Measurements from ENCODE around the gene DAB2. TPM values are rescaled to one million over a fixed set of nuclear protein-coding genes. Genes with fewer than 3 reads are reported as not detected.

The DAB2 gene
- total and polyA plus RNA-seq, 5 donors, result 6.5 to 27.8 (median 24.3) TPM

DNA sequence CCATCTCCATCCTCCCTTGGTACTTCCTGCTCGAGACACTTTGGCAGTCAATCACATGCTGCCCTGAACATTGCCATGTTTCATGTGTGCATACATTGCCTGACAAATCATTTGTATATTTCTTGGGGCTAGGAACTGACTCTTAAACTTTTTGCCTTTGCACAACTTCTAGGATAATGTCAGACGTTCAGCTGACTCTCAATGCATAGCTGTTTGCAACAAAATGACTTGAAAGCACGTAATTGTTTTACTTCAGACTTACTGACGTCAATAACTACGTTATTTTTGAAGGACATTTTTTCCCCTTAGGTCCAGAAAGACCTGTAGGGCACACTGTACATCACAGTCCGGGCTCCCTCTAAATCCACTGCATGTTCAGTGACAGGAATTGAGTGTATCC, 37.4 kb upstream of the DAB2 start:
- no peaks in the 10 kb centered on the region for H3K27me3 ChIP-seq (ENCODE audit: control insufficient read depth, insufficient read depth)
- peaks cover 4% of the 10 kb centered on the region for H3K9me3 ChIP-seq (ENCODE audit: control insufficient read depth, low read length)
- intact Hi-C loops (cut with DNase I), result no loop called here
- ATAC-seq, result no peak
- no peak overlapping the region for H3K27ac ChIP-seq (ENCODE audit: low read length)
- DNase-seq, result no peak
- 84% methylated on average over 6 of the region's 6 CpGs for WGBS
- no peak overlapping the region for H3K4me3 ChIP-seq (ENCODE audit: low read length)
- no peaks in the 10 kb centered on the region for H3K4me1 ChIP-seq (ENCODE audit: control insufficient read depth, insufficient read depth, low read length)

DNA sequence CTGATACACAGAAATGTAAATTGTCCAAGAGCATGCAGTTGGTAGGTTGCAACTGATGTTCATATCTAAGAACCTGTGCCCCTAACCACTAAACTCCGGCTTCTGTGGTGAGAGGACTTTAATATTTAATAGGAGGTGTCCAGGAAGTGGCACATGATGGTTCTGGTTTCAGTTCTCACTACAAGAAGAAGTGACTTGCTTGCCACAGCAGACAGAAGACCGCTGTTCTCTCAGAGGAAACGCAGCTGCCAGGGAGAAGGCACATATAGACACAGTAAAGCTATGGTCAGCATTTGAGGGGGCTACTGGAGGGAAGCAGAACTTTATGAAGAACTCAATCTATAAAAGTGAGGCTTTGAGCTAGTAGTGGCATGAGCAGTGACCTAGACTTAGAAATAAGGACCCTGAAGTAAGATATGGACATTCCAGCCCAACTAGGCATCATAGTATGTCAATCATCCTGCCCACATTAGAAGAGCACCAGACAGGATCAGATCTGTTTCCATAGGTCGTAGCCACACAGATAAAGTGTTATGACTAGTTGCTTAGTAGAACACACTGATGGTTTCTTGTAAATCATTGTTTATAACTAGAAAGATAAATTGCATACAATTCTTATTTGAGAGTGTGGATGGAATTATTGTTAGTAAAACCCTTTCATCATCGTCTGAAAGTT, 36.4 kb upstream of the DAB2 start:
- Histone ChIP-seq H3K27me3 (ENCODE audit: control insufficient read depth, insufficient read depth) (no peaks in the 10 kb centered on the region), H3K4me1 (ENCODE audit: control insufficient read depth, insufficient read depth, low read length) (no peaks in the 10 kb centered on the region), H3K4me3 (ENCODE audit: low read length) (no peak overlapping the region), H3K9me3 (ENCODE audit: control insufficient read depth, low read length) (peaks cover 6% of the 10 kb centered on the region), H3K27ac (ENCODE audit: low read length) (no peak overlapping the region)
- DNase-seq, result peak in 1 of 3 donors; percentile 47
- WGBS, result 78% methylated on average over 5 of the region's 5 CpGs
- ATAC-seq, result peak in 1 of 2 donors; percentile 47
- intact Hi-C loops (cut with DNase I), result no loop called here

DNA sequence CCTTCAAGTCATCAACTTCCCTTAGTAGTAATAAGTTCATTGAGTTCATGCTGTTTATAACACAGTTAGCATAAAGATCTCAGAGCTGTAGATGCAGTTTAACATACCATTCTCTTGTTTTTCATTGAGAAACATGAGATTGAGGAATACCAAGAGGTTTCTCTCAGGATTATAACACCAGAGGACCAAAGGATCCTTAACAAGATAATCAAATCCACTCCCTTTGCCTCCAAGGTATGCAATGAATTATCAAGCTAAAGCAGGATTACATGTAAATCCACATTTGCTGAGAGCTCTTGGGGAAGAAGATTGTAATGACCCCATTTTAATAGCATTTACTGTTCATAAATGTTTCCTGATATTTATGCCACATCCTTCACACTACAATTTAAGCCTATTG, 35.1 kb upstream of the DAB2 start:
- Histone ChIP-seq H3K9me3 (ENCODE audit: control insufficient read depth, low read length) (peaks cover 6% of the 10 kb centered on the region), H3K4me3 (ENCODE audit: low read length) (no peak overlapping the region), H3K27ac (ENCODE audit: low read length) (no peak overlapping the region), H3K4me1 (ENCODE audit: control insufficient read depth, insufficient read depth, low read length) (no peaks in the 10 kb centered on the region), H3K27me3 (ENCODE audit: control insufficient read depth, insufficient read depth) (no peaks in the 10 kb centered on the region)
- DNase-seq, result no peak
- no peak for ATAC-seq
- intact Hi-C loops (cut with DNase I), result no loop called here

DNA sequence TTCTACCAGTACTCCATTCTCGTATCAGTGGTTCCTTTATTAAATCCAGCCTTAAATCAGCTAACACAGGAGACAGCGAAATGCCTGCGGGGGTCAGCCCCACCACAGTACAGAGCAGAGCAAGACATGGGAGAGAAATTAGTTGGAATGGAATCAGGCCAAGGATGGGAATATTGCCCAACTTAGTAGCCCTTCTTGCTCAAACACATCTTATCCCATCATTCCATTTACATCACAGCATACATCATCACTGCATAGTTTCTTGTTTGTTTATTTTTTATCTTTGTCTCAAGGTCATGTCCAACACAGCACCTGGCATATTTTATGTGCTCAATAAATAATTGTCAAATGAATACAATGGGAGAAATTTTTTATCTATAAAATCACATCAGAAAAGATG, 34.3 kb upstream of the DAB2 start:
- H3K27me3 ChIP-seq (ENCODE audit: control insufficient read depth, insufficient read depth), result no peaks in the 10 kb centered on the region
- intact Hi-C loops (cut with DNase I), result no loop called here
- H3K9me3 ChIP-seq (ENCODE audit: control insufficient read depth, low read length), result peaks cover 3% of the 10 kb centered on the region
- WGBS, result 90% methylated on average over 3 of the region's 3 CpGs
- no peak overlapping the region for H3K27ac ChIP-seq (ENCODE audit: low read length)
- no peak for ATAC-seq
- H3K4me1 ChIP-seq (ENCODE audit: control insufficient read depth, insufficient read depth, low read length), result no peaks in the 10 kb centered on the region
- DNase-seq, result no peak
- H3K4me3 ChIP-seq (ENCODE audit: low read length), result no peak overlapping the region

DNA sequence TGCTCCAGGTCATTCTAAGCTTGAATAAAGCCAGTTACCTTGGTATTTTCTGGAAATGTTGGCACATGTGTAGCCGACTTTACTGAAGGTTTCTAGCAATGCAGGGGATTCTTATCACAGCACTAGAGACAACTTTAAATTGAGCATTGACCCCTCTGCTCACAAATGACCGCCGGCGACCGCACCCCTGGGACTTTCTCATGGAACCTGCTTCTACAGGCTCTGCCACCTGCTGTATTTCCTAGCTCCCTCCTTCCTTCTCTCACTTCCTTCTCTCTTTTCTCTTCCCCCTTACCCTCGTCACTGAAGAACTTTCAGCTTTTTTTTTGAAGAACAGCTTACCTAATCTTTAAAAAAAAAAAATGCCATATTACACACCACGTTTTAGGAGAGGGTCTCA, 30.9 kb upstream of the DAB2 start:
- intact Hi-C loops (cut with DNase I), result no loop called here
- H3K4me1 ChIP-seq (ENCODE audit: control insufficient read depth, insufficient read depth, low read length), result no peaks in the 10 kb centered on the region
- H3K27ac ChIP-seq (ENCODE audit: low read length), result no peak overlapping the region
- no peak overlapping the region for H3K4me3 ChIP-seq (ENCODE audit: low read length)
- no peaks in the 10 kb centered on the region for H3K27me3 ChIP-seq (ENCODE audit: control insufficient read depth, insufficient read depth)
- peaks cover 3% of the 10 kb centered on the region for H3K9me3 ChIP-seq (ENCODE audit: control insufficient read depth, low read length)
- ATAC-seq, result no peak
- DNase-seq, result no peak
- 68% methylated on average over 7 of the region's 7 CpGs for WGBS

DNA sequence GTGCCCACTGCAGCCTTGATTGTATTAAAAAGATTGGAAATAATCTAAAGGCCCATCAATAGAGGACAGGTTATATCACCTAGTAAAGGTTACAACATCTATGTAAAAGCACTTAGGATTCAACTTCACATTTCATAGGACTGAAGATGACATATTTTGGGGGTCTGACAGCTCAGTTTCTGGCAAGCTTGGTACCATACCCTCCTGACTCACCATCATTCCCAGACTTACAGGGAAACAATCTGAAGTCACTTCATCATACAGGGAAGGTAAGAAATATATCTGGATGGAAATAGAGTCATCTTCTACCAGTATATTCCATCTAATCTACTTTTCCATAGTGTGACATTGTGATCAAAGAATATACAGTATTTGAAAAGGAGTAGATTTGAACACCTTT, 28.8 kb upstream of the DAB2 start:
- no peak for DNase-seq
- intact Hi-C loops (cut with DNase I), result no loop called here
- H3K4me3 ChIP-seq (ENCODE audit: low read length), result no peak overlapping the region
- H3K9me3 ChIP-seq (ENCODE audit: control insufficient read depth, low read length), result peaks cover 3% of the 10 kb centered on the region
- ATAC-seq, result no peak
- H3K4me1 ChIP-seq (ENCODE audit: control insufficient read depth, insufficient read depth, low read length), result no peaks in the 10 kb centered on the region
- no peak overlapping the region for H3K27ac ChIP-seq (ENCODE audit: low read length)
- H3K27me3 ChIP-seq (ENCODE audit: control insufficient read depth, insufficient read depth), result no peaks in the 10 kb centered on the region

DNA sequence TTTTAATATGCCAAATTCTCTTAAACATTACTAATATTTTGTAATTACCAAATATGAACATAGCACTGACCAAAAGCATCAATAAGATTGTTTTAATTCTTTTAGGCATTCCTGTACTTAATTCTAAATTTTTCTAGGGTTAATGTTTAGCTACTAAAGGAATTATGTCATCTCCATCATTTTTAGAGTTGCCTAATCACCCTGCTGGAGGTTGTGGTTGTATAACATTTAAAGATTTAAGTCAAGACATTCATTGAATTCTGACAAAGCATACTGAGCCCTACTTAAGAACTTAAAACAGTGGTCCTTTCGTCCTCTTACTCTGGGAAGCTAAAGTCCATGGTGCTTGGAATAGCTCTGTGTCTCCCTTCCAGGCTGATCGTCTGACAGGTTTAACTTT, 28.1 kb upstream of the DAB2 start:
- H3K9me3 ChIP-seq (ENCODE audit: control insufficient read depth, low read length), result peaks cover 3% of the 10 kb centered on the region
- DNase-seq (no peak), ATAC-seq (no peak)
- 87% methylated on average over 2 of the region's 2 CpGs for WGBS
- no peak overlapping the region for H3K27ac ChIP-seq (ENCODE audit: low read length)
- H3K27me3 ChIP-seq (ENCODE audit: control insufficient read depth, insufficient read depth), result no peaks in the 10 kb centered on the region
- no peak overlapping the region for H3K4me3 ChIP-seq (ENCODE audit: low read length)
- no peaks in the 10 kb centered on the region for H3K4me1 ChIP-seq (ENCODE audit: control insufficient read depth, insufficient read depth, low read length)
- intact Hi-C loops (cut with DNase I), result no loop called here

DNA sequence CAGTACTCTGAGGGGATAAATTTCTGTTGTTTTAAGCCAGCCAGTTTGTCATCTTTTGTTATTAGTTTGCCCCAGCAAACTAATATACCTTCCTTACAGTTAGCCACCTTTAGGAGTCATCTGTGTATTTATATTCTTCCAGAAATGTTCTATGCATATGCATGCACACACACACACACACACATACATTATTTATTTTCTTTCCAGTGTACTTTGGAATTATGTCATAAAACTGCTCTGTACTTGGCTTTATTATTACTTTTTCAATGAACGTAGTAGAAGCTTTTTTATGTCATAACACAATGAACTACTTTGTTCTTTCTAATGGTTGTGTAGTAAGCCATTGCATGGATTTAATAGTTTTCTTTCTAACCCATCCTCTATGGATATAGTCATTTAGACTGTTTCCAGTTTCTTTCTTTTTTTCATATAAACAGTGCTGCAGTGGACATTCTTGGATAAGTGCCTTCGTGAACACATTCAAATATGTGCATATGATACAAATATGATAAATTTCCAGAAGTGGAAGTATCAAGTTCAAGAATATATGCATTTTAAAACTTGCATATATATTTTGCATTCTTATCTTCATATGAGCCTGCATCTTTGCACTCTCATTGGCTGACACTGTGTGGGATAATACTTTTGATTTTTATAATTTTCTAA, 26.6 kb upstream of the DAB2 start:
- Histone ChIP-seq H3K4me3 (ENCODE audit: low read length) (no peak overlapping the region), H3K27ac (ENCODE audit: low read length) (no peak overlapping the region), H3K9me3 (ENCODE audit: control insufficient read depth, low read length) (no peaks in the 10 kb centered on the region), H3K4me1 (ENCODE audit: control insufficient read depth, insufficient read depth, low read length) (no peaks in the 10 kb centered on the region), H3K27me3 (ENCODE audit: control insufficient read depth, insufficient read depth) (no peaks in the 10 kb centered on the region)
- intact Hi-C loops (cut with DNase I), result no loop called here
- ATAC-seq (no peak), DNase-seq (no peak)
- WGBS, result 59% methylated on average over 2 of the region's 2 CpGs

DNA sequence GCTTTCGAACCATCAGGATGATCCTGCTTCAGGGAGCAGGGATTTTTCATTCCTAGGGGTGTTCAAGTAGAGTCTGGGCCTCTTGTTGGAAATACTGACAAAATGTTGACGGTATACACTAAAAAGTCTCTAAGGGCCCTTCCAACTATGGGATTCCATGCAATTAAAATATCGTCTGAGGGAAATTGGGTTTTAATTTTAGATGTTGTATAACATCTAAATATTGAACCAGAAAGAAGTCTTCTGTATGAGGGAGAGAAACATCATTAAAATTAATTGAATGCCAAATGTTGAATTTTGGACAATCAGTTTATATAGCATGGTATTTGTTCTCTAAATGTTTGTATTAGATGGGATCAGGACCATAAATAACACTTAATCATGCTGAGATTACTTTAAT, 25.7 kb upstream of the DAB2 start:
- Histone ChIP-seq H3K27me3 (ENCODE audit: control insufficient read depth, insufficient read depth) (no peaks in the 10 kb centered on the region), H3K4me1 (ENCODE audit: control insufficient read depth, insufficient read depth, low read length) (no peaks in the 10 kb centered on the region), H3K9me3 (ENCODE audit: control insufficient read depth, low read length) (peaks cover 3% of the 10 kb centered on the region), H3K27ac (ENCODE audit: low read length) (no peak overlapping the region), H3K4me3 (ENCODE audit: low read length) (no peak overlapping the region)
- intact Hi-C loops (cut with DNase I), result no loop called here
- WGBS, result 95% methylated on average over 3 of the region's 3 CpGs
- DNase-seq, result no peak
- ATAC-seq, result no peak

DNA sequence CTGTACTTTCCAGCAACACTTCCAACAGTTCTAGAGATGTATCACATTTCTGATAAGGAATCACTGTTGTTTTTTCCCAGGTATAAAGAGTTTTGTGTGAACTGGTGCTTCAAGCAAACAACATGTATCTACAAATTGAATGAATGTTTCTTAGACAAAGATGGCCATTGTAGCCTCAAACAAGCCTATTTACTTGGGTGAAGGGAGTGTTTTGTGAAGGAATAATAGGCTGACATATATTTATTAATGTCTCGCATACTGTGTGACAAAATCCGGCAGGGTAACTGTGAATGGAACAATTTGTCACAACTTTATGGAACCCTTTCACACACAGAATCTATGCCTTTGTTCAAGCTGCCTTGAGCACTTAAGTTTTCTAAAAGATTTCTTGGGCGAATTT, 24.8 kb upstream of the DAB2 start:
- intact Hi-C loops (cut with DNase I), result no loop called here
- Histone ChIP-seq H3K27ac (ENCODE audit: low read length) (no peak overlapping the region), H3K9me3 (ENCODE audit: control insufficient read depth, low read length) (peaks cover 3% of the 10 kb centered on the region), H3K27me3 (ENCODE audit: control insufficient read depth, insufficient read depth) (no peaks in the 10 kb centered on the region), H3K4me3 (ENCODE audit: low read length) (no peak overlapping the region), H3K4me1 (ENCODE audit: control insufficient read depth, insufficient read depth, low read length) (no peaks in the 10 kb centered on the region)
- DNase-seq (no peak), ATAC-seq (no peak)
- WGBS, result 93% methylated on average over 3 of the region's 3 CpGs

DNA sequence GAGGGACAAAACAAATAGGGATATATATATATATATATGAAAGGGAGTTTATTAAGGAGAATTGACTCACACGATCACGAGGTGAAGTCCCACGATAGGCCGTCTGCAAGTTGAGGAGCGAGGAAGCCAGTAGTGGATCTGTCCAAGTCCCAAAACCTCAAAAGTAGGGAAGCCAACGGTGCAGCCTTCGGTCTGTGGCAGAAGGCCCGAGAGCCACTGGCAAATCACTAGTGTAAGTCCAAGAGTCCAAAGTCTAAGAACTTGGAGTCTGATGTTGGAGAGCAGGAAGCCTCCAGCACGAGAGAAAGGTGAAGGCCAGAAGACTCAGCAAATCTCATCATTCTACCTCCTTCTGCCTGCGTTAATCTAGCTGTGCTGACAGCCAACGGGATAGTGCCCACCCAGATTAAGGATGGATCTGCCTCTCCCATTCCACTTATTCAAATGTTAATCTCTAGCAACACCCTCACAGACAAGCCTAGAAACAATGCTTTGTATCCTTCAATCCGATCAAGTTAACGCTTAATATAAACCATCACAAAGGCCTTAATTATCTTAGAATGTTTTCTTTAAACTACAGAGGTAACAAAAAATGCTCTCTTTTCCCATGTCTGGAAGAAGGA, 23.8 kb upstream of the DAB2 start:
- intact Hi-C loops (cut with DNase I), result no loop called here
- DNase-seq (peak; percentile 33 to 74 (median 56)), ATAC-seq (no peak)
- Histone ChIP-seq H3K4me3 (ENCODE audit: low read length) (no peak overlapping the region), H3K4me1 (ENCODE audit: control insufficient read depth, insufficient read depth, low read length) (no peaks in the 10 kb centered on the region), H3K9me3 (ENCODE audit: control insufficient read depth, low read length) (peaks cover 3% of the 10 kb centered on the region), H3K27me3 (ENCODE audit: control insufficient read depth, insufficient read depth) (no peaks in the 10 kb centered on the region), H3K27ac (ENCODE audit: low read length) (no peak overlapping the region)
- 79% methylated on average over 13 of the region's 13 CpGs for WGBS

Data from right cardiac atrium (tissue), 5 donors.